ENCODE measurements around the gene PAPPA.

The PAPPA gene, protein sequence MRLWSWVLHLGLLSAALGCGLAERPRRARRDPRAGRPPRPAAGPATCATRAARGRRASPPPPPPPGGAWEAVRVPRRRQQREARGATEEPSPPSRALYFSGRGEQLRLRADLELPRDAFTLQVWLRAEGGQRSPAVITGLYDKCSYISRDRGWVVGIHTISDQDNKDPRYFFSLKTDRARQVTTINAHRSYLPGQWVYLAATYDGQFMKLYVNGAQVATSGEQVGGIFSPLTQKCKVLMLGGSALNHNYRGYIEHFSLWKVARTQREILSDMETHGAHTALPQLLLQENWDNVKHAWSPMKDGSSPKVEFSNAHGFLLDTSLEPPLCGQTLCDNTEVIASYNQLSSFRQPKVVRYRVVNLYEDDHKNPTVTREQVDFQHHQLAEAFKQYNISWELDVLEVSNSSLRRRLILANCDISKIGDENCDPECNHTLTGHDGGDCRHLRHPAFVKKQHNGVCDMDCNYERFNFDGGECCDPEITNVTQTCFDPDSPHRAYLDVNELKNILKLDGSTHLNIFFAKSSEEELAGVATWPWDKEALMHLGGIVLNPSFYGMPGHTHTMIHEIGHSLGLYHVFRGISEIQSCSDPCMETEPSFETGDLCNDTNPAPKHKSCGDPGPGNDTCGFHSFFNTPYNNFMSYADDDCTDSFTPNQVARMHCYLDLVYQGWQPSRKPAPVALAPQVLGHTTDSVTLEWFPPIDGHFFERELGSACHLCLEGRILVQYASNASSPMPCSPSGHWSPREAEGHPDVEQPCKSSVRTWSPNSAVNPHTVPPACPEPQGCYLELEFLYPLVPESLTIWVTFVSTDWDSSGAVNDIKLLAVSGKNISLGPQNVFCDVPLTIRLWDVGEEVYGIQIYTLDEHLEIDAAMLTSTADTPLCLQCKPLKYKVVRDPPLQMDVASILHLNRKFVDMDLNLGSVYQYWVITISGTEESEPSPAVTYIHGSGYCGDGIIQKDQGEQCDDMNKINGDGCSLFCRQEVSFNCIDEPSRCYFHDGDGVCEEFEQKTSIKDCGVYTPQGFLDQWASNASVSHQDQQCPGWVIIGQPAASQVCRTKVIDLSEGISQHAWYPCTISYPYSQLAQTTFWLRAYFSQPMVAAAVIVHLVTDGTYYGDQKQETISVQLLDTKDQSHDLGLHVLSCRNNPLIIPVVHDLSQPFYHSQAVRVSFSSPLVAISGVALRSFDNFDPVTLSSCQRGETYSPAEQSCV (N-terminal part only)

DNA sequence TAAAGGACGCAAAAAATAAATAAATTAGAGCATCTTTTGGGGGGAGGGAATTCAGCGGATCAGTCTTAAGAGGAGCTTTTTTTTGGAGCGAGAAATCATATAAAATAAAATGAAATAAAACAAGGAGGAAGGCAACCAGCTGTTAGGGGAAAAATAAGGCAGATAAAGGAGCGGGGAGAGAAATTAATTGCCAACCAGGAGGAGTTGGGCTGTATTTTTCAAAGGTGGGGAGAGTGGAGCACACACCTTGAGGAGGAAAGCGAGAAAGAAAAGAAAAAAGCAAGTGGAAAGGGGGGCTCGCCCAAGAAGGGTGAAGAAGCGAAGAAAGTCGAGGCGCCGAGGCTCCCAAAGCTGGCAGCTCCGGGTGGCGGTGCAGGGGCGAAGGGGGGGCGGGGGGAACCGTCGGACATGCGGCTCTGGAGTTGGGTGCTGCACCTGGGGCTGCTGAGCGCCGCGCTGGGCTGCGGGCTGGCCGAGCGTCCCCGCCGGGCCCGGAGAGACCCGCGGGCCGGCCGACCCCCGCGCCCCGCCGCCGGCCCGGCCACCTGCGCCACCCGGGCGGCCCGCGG, at the start of gene PAPPA:
TSS of gene PAPPA (plus strand) at position 27 of the 569 bp plus-strand sequence. CDS start at position 409, 382 bp downstream.
- Mint-ChIP-seq H3K4me1 (ENCODE audit: low read depth) (no peaks in the 10 kb centered on the region), H3K27ac (no peak within 1 kb of the TSS), H3K9me3 (no peaks in the 10 kb centered on the region), H3K27me3 (peaks cover 76% of the 10 kb centered on the region), H3K4me3 (no peak within 1 kb of the TSS), H3K36me3 (ENCODE audit: low read depth) (no peaks in the 10 kb centered on the region)
- intact Hi-C loops (cut with micrococcal nuclease): no loop called here

DNA sequence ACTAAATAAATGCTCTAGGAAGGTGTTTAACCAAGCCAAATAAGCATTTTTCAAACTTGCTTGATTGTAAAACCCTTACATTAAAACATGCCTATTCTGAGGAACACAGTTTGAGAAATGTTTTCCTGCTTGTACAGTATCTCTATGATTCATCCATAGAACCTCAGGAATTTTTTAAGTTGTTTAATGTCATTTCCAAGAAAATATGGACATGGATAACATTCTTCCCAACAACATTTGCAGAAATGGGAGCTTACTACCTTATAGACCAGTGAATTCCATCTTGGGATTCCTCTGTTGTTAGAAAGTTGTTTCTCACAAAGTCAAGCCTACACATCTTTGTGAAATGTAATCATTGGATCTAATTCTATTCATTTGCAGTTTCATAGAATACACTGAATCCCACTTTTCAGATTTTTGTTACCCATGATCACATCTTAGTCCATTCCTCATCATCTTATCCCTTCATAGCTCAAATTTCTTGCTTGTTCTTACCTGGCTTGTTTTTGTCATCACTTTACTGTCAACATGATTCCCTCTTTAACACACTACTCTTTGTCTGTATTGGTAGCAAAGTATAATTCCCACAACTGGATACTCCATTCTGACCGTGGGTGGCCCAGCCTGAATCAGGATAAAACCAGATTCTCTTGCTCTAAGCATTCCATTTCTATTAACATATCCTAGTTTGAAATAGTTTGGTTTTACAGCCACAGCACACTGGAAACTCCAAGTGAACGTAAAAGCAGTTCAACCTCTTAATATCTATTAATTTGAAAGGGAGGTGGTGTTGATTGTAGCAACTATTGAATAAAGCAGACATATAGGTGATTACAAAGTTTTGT, 49.4 kb upstream of the PAPPA start:
- no peak overlapping the region for H3K27ac Mint-ChIP-seq
- H3K36me3 Mint-ChIP-seq (ENCODE audit: low read depth): no peaks in the 10 kb centered on the region
- no peaks in the 10 kb centered on the region for H3K9me3 Mint-ChIP-seq
- intact Hi-C loops (cut with micrococcal nuclease): no loop called here
- H3K27me3 Mint-ChIP-seq: no peaks in the 10 kb centered on the region
- H3K4me3 Mint-ChIP-seq: no peak overlapping the region
- no peaks in the 10 kb centered on the region for H3K4me1 Mint-ChIP-seq (ENCODE audit: low read depth)

DNA sequence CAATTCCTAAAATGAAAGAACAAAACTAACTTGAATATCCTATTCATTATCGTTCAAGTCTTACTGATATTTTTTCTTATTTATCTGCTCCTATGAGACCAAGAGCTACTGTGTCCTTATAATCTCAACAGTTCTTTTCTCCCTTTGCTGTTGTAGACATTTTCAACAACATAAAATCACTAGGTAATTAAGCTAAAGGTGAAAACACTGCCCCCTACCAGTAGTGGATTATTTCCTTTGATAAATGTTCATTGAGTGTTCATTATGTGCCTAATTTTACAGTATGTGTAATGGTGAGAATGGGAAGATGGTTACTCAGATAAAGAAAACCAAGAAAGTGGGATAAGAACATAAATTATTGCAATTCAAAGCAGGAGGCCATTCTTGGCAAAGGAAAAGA, 41.4 kb upstream of the PAPPA start:
- Mint-ChIP-seq H3K4me1 (ENCODE audit: low read depth) (no peaks in the 10 kb centered on the region), H3K27me3 (no peaks in the 10 kb centered on the region), H3K36me3 (ENCODE audit: low read depth) (no peaks in the 10 kb centered on the region), H3K9me3 (no peaks in the 10 kb centered on the region), H3K4me3 (no peak overlapping the region), H3K27ac (no peak overlapping the region)
- intact Hi-C loops (cut with micrococcal nuclease): no loop called here

DNA sequence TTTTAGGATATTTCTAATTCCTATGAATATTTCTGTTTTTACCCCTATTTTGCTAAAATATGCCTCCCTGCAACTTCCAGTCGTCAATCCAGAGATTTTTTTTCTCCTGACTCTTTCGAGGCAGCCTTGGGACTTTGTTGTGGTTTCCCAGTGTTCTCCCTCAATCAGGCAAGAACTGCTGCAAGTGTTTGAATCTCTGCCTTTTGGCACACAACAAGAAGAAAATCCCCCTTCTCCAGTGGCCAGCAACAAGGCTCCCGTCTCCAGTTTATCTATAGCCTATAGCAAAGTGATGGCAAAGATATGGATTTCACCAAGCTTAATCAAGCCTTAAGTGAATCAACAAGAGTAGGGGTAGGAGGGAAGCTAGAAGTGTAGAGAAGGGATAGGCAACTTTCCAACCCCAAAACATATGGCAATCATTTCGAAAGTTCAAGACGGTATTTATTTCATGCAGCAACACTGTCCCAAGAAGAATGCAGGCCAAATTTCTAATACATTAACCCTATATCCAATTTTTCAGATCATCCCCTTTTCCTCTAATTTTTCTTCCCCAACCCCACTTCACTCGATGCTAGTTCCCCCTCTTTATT, 37.7 kb upstream of the PAPPA start:
- no peak overlapping the region for H3K27ac Mint-ChIP-seq
- no peaks in the 10 kb centered on the region for H3K4me1 Mint-ChIP-seq (ENCODE audit: low read depth)
- no peaks in the 10 kb centered on the region for H3K36me3 Mint-ChIP-seq (ENCODE audit: low read depth)
- H3K27me3 Mint-ChIP-seq: no peaks in the 10 kb centered on the region
- intact Hi-C loops (cut with micrococcal nuclease): no loop called here
- H3K4me3 Mint-ChIP-seq: no peak overlapping the region
- H3K9me3 Mint-ChIP-seq: peaks cover 17% of the 10 kb centered on the region

DNA sequence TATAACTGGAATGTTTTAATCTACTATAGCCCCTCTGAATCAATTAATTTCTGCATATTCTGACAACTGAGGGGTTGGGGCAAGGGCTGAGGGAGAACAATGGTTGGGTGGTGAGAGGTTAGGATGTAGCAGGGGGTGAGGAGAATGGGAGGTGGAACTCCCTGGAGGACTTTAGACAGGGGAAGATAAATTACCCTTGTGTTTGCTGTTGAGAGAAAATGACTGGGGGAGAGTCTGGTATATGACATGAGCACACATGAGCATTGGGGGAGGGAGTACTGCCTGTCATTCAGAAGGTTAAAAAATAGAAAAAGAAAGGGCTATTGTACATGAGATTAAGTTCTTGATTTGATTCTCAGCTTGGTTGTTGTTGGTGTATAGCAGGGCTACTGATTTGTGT, 37.2 kb upstream of the PAPPA start:
- H3K27me3 Mint-ChIP-seq: no peaks in the 10 kb centered on the region
- peaks cover 18% of the 10 kb centered on the region for H3K9me3 Mint-ChIP-seq
- intact Hi-C loops (cut with micrococcal nuclease): no loop called here
- H3K4me3 Mint-ChIP-seq: no peak overlapping the region
- no peaks in the 10 kb centered on the region for H3K36me3 Mint-ChIP-seq (ENCODE audit: low read depth)
- H3K4me1 Mint-ChIP-seq (ENCODE audit: low read depth): no peaks in the 10 kb centered on the region
- no peak overlapping the region for H3K27ac Mint-ChIP-seq

DNA sequence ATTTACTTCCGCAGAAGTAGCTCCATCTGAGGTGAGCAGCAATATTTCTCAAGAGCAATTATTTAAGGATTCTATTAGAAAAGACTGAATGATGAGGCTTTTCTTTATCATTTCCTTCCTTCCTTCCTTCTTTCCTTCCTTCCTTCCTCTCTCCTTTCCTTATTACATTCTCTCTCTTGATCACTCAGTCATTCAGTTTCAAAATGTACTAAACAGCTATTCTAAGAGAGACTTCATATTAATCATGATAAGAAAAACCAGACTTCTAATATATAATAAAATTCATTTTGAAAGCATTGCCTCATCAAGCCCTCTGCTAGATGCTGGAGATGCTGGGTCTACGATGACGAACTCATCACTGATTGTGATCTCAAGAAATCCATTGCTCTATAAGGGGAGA, 30.4 kb upstream of the PAPPA start:
- no peaks in the 10 kb centered on the region for H3K27me3 Mint-ChIP-seq
- H3K27ac Mint-ChIP-seq: no peak overlapping the region
- H3K36me3 Mint-ChIP-seq (ENCODE audit: low read depth): no peaks in the 10 kb centered on the region
- H3K9me3 Mint-ChIP-seq: peaks cover 18% of the 10 kb centered on the region
- H3K4me3 Mint-ChIP-seq: no peak overlapping the region
- H3K4me1 Mint-ChIP-seq (ENCODE audit: low read depth): no peaks in the 10 kb centered on the region
- intact Hi-C loops (cut with micrococcal nuclease): no loop called here

DNA sequence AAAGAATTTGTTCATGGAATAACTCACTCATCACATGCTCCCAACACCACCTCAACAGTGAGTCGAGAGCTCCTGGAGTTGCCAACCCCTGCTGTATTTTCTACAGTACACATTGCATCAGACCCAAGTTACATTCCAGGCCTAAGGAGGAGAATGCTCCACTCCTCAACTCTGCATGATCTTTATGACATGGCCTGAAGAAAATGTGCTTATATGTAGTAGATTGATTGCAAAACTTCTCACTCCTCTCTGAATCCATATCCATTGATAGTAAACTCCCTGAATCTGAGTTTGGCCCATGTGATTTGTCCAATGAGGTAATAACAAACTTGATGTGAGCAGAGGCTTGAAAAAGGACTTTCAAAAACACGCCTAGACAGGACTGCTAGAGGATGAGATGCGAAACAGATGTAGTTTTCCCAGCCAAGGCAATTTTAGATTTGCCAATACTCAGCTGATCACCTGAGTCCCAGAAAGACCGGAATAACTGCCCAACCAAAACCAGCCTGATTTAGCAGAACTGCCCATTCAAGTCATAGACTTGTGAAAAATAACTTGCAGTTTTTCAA, 29.0 kb upstream of the PAPPA start:
- no peak overlapping the region for H3K27ac Mint-ChIP-seq
- intact Hi-C loops (cut with micrococcal nuclease): no loop called here
- peaks cover 14% of the 10 kb centered on the region for H3K9me3 Mint-ChIP-seq
- no peak overlapping the region for H3K4me3 Mint-ChIP-seq
- H3K27me3 Mint-ChIP-seq: no peaks in the 10 kb centered on the region
- H3K4me1 Mint-ChIP-seq (ENCODE audit: low read depth): no peaks in the 10 kb centered on the region
- no peaks in the 10 kb centered on the region for H3K36me3 Mint-ChIP-seq (ENCODE audit: low read depth)

DNA sequence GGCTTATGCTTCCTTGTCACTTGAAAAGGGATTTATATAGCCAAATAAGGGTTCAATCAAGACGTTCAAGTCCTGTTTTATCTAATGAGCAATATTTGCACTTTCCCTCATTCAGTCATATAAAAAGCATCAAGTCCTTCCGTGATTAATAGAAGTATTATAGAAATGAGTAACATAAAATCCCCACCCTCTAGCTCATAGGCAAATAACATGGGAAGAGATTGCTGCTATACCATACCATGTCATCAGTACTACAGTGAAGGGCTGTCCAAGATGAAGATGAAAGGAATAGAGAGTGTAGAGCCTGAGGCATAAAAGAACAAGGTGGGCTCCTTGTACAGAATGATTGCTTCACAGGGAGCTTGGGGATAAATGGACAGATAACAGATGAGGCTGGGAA, 20.4 kb upstream of the PAPPA start:
- Mint-ChIP-seq H3K4me3 (no peak overlapping the region), H3K36me3 (ENCODE audit: low read depth) (no peaks in the 10 kb centered on the region), H3K27me3 (no peaks in the 10 kb centered on the region), H3K4me1 (ENCODE audit: low read depth) (no peaks in the 10 kb centered on the region), H3K27ac (no peak overlapping the region), H3K9me3 (no peaks in the 10 kb centered on the region)
- intact Hi-C loops (cut with micrococcal nuclease): no loop called here

DNA sequence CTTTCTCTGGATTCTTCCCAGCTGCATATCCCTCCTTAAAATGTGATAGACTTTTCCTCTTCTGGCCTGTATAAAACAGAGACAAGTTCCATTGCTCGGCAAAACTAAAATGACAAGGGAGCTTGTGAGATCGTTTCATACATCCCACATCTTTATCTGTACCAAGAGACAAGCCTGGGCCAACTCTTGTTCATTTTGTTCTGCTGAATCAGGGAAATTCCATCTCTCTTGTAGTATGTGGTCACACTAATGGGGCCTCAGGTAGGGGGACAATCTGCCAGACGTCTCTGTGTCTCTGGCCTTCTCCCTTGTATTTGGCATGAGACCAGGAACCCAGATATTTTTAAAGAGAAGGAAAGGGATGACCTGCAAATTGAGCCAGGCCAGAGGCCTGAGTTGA, 18.6 kb upstream of the PAPPA start:
- no peaks in the 10 kb centered on the region for H3K27me3 Mint-ChIP-seq
- no peaks in the 10 kb centered on the region for H3K4me1 Mint-ChIP-seq (ENCODE audit: low read depth)
- H3K9me3 Mint-ChIP-seq: no peaks in the 10 kb centered on the region
- no peak overlapping the region for H3K27ac Mint-ChIP-seq
- intact Hi-C loops (cut with micrococcal nuclease): no loop called here
- H3K36me3 Mint-ChIP-seq (ENCODE audit: low read depth): no peaks in the 10 kb centered on the region
- H3K4me3 Mint-ChIP-seq: no peak overlapping the region

DNA sequence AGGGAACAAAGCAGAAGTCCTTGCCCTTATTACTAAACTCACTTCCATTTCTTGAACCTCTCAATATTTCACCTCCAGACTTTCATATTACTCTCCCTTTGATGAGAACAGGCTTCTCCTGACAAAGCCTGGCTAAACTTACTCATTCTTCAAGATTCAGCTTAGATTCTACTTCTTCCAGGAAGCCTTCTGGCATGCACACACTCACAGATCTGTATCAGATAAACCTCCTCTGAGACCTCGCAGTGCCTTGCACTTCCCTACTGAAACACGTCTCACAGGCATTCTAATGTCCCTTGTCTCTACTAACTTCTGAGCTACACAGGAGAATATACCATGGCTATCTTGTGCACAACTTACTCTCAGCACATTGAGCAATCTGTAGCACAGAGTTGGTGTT, 16.6 kb upstream of the PAPPA start:
- no peaks in the 10 kb centered on the region for H3K4me1 Mint-ChIP-seq (ENCODE audit: low read depth)
- H3K36me3 Mint-ChIP-seq (ENCODE audit: low read depth): no peaks in the 10 kb centered on the region

DNA sequence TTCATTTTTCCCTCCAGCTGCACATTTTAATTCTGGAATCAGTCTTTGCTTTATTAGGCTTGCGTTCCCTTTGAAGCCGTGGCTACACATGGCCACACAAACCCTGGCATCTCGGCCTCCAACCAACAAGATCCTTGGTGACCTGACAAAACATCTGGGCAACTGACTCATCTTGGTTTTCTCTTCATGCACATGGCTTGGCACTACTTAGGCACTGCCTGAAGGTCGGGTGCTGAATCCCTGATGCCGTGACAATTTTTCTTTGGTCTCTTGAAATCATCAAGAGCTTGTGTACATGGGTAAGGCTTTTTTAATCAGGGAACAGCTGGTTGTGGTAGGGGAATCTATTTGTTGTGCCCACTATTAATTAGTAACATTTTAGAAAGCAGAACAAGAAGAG, 16.0 kb upstream of the PAPPA start:
- H3K4me3 Mint-ChIP-seq: no peak overlapping the region
- no peaks in the 10 kb centered on the region for H3K9me3 Mint-ChIP-seq
- no peaks in the 10 kb centered on the region for H3K4me1 Mint-ChIP-seq (ENCODE audit: low read depth)
- H3K27ac Mint-ChIP-seq: no peak overlapping the region
- intact Hi-C loops (cut with micrococcal nuclease): no loop called here
- no peaks in the 10 kb centered on the region for H3K36me3 Mint-ChIP-seq (ENCODE audit: low read depth)
- no peaks in the 10 kb centered on the region for H3K27me3 Mint-ChIP-seq

More for the DNA sequence above, 16.6 kb upstream of the PAPPA start:
- no peak overlapping the region for H3K27ac Mint-ChIP-seq
- H3K9me3 Mint-ChIP-seq: no peaks in the 10 kb centered on the region
- no peaks in the 10 kb centered on the region for H3K27me3 Mint-ChIP-seq
- intact Hi-C loops (cut with micrococcal nuclease): no loop called here
- no peak overlapping the region for H3K4me3 Mint-ChIP-seq

DNA sequence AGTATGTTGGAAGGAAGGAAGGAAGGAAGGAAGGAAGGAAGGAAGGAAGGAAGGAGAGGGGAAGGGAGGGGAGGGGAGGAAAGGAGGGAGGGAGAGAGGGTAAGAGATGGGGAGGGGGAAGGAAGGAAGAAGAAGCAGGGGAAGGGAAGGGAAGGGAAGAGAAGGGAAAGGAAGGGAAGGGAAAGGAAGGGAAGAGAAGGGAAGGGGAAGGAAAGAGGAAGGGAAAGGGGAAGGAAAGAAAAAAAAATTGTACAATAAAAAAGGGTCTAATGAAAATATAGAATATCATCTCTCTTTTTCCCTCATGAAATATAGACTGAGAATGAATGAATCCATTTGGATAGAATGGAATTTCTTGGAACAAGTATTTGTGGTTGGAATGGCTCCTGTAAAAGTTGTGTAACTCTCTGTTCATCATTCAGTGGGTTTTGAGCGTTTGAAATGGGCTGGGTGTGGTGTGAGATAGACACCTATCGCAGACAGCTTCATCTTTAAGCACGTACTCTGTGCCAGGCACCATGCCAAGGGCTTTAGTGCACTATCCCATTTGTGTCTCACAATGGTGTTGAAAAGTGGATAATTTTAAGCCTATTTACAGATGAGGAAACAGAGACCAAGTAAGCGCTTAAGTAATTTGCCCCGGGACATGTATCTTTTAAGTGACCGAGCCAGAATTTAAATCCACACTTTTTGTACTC, 11.6 kb upstream of the PAPPA start:
- Mint-ChIP-seq H3K36me3 (ENCODE audit: low read depth) (no peaks in the 10 kb centered on the region), H3K27ac (no peak overlapping the region), H3K9me3 (no peaks in the 10 kb centered on the region), H3K27me3 (no peaks in the 10 kb centered on the region), H3K4me1 (ENCODE audit: low read depth) (no peaks in the 10 kb centered on the region), H3K4me3 (no peak overlapping the region)
- intact Hi-C loops (cut with micrococcal nuclease): no loop called here
